ENCODE data around the gene HIBADH.

DNA sequence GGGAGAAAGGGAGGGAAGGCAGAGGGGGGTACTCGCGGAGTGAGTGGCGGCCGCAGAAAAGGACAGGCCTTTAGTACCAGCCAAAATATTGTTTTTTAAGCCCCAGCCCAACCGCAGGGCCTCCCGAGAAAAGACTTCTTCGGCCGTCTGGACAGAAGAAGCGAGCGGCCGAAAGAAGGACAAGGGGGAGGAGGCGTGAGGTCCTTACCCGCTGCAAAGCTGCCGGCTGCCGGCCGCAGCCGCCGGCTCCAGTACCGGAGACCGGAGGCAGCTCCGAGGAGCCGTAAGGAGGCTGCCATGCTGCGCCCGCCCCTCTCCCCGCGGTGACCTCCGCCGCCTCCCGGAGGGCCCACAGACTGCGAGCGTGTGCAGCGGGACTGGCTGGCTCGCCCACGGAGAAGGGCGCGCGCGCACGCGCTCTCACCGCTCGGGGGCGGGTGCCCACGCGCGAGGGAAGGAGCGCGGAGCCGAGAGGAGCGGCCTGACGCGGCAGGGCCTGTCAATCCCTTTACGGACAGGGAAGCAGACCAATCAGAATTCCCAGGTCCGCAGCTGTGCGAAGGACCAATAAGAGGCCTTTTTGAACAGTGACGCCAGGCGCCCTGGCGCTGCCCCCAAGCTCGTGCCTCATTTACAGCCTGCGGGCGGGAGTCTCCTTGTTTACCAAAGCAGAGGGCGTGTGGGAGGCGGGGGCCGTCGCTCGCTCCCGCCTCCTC is at the start of gene HIBADH:
- TF ChIP-seq ZSCAN29 (IDR thresholded peaks at IDR 0.05) (no peak), POLR2A (IDR thresholded peaks at IDR 0.05; ENCODE audit: low read depth, low read length) (peak; percentile 93), YBX1 (IDR thresholded peaks at IDR 0.05) (no peak), YY1 (IDR thresholded peaks at IDR 0.05; ENCODE audit: low read depth, low read length) (peak; percentile 84)
- TF ChIP-seq, protein P1, sequence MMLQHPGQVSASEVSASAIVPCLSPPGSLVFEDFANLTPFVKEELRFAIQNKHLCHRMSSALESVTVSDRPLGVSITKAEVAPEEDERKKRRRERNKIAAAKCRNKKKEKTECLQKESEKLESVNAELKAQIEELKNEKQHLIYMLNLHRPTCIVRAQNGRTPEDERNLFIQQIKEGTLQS (IDR thresholded peaks at IDR 0.05; ENCODE audit: borderline replicate concordance, extremely low read depth, low read depth, low read length): no peak
- TF ChIP-seq, protein P2, sequence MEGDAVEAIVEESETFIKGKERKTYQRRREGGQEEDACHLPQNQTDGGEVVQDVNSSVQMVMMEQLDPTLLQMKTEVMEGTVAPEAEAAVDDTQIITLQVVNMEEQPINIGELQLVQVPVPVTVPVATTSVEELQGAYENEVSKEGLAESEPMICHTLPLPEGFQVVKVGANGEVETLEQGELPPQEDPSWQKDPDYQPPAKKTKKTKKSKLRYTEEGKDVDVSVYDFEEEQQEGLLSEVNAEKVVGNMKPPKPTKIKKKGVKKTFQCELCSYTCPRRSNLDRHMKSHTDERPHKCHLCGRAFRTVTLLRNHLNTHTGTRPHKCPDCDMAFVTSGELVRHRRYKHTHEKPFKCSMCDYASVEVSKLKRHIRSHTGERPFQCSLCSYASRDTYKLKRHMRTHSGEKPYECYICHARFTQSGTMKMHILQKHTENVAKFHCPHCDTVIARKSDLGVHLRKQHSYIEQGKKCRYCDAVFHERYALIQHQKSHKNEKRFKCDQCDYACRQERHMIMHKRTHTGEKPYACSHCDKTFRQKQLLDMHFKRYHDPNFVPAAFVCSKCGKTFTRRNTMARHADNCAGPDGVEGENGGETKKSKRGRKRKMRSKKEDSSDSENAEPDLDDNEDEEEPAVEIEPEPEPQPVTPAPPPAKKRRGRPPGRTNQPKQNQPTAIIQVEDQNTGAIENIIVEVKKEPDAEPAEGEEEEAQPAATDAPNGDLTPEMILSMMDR (IDR thresholded peaks at IDR 0.05 in 2 of 3, conservative IDR thresholded peaks at IDR 0.05 in 1 of 3; ENCODE audit: control insufficient read depth in 2 of 3, extremely low read depth in 1 of 3, insufficient read depth in 1 of 3, low read depth in 3 of 3, low read length in 3 of 3): 0 out of 6 replicates have a peak, but pooled peaks of 1 of the 3 experiments have one; percentile 2
- TF ChIP-seq, protein P3, sequence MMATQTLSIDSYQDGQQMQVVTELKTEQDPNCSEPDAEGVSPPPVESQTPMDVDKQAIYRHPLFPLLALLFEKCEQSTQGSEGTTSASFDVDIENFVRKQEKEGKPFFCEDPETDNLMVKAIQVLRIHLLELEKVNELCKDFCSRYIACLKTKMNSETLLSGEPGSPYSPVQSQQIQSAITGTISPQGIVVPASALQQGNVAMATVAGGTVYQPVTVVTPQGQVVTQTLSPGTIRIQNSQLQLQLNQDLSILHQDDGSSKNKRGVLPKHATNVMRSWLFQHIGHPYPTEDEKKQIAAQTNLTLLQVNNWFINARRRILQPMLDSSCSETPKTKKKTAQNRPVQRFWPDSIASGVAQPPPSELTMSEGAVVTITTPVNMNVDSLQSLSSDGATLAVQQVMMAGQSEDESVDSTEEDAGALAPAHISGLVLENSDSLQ (IDR thresholded peaks at IDR 0.05): peak; percentile 100
